IPS DF 19.7 (cell line): ENCODE results near the gene ANGPTL1.
A peak's percentile ranks its signal among the peaks of the same experiment; 100 is the strongest.

ENCODE experiments used
- DNase-seq: peaks from one replicate; pipeline ENCODE4 v3.0.0-alpha.2; 2013; ENCODE audit warnings: low read depth, low spot score

The ANGPTL1 gene, protein sequence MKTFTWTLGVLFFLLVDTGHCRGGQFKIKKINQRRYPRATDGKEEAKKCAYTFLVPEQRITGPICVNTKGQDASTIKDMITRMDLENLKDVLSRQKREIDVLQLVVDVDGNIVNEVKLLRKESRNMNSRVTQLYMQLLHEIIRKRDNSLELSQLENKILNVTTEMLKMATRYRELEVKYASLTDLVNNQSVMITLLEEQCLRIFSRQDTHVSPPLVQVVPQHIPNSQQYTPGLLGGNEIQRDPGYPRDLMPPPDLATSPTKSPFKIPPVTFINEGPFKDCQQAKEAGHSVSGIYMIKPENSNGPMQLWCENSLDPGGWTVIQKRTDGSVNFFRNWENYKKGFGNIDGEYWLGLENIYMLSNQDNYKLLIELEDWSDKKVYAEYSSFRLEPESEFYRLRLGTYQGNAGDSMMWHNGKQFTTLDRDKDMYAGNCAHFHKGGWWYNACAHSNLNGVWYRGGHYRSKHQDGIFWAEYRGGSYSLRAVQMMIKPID

DNA sequence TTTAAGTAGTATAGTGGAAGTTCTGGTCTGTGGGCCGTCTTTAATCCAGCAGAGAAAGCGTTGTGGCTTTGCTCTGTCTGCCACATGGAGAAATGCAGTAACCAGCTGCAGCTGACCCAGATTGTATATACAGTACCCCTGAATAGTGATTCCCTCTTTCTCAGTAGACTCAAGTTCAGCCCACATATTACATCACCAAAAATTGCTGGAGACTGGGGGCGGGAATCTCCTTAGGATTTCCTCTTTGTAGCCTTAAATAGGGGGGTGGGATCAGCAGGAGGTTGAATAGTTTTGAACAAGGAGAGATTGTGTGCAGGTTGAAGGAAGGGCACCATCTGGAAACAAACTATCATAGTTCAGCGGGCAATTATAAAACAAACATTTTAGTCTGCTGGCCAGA, at the start of gene ANGPTL1:
Gene ANGPTL1, minus strand, starts transcription at position 134 of the 400 bp plus-strand sequence. CDS start 5,301 bp downstream, outside the sequence.
- no peak for DNase-seq

DNA sequence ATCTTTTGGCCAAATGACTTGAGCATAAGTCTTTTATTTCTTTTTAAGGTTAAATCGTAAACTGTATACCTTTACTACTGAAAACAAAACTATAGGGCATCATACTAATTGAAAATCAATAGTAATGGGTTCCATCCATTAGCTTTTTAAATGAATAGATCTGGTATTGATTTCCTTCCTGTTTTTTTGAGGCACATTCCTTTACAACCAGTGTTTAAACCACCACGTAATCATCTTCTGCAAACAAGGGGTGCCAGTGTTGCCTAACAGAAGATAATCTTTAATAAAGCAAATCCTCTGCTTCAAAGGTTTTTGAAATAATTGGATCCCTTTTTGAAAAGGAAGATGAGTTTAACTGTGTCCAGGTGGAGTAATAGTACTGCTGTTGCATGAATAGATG, 48.7 kb upstream of the ANGPTL1 start:
- no peak for DNase-seq

GRCh38 chr1:178918955-178919354, 48.1 kb upstream of the ANGPTL1 start:
- no peak for DNase-seq

DNA sequence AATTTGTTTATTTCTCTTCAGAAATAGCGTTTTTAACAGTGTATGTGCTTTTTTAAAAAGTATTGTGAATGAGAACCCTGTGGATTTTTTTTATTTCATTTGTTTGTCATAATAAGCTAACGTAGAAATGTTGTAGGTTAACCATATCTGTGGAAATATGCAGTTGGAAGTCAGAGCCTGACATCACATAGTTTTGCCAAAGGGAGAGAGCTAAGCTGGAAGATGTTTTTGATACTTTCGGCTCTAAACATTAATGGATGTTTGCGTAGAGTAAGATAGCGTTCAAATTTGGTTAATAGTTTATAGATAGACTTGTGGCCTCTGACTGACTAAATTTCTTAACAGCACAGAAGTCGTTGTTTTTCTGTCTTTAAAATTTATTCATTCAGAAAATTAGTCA, 47.4 kb upstream of the ANGPTL1 start:
- no peak for DNase-seq

DNA sequence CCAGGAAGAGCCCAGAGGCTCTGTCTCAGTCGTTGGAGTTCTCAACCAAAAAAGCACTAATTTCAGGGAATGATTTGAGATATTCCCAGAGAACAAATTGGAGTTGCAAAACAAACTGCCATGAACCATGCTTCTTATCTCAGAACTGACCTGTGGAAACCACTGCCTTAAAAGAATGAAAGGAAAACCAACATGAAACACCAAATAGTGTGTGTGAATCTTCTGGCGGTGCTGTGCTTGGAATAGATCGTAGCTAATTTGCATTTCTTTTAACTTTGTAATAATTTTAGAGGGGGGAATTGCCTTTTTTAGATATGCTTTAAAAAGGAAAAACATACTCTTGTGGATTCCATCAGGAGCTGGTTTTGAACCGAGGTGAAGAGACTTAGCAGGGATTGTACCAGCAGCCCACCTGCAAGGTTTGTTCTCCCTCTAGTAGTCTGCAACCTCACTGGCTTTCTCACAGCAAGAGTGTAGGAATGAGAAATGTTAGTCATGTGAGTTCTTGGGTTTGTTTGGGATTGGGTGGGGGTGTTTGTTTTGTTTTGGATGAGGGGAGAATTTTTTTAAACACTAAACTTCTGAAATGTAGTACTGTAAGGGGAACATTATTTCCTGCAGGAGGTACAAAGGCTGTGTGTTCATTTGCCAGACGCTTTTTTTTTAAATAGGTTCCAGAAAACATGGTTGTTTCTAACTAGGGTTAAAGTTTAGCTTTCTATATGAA, 45.7 kb upstream of the ANGPTL1 start:
- DNase-seq, result no peak

DNA sequence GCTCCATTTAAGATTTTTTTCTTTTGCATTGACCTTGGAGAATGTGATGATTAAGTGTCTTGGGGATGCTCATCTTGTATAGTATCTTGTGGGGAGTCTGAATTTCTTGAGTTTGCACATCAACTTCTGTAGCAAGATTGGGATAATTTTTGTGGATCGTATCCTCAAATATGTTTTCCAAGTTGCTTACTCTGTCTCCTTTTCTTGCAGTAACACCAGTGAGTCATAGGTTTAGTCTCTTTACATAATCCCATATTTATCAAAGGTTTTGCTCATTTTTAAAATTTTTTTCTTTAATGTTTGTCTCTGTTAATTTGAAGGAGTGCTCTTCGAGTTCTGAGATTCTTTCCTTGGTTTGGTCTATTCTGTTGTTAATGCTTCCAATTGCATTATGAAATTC, 41.7 kb upstream of the ANGPTL1 start:
- no peak for DNase-seq

DNA sequence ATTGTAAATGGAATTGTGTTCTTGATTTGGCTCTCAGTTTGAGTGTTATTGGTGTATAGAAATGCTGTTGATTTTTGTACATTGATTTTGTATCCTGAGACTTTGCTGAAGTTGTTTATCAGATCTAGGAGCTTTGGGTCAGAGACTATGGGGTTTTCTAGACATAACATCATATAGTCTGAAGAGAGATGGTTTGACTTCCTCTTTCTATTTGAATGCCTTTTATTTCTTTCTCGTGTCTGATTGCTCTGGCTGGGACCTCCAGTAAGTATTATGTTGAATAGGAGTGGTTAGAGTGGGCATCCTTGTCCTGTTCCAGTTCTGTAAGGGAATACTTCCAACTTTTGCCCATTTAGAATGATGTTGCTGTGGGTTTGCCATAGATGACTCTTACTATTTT, 39.1 kb upstream of the ANGPTL1 start:
- no peak for DNase-seq

DNA sequence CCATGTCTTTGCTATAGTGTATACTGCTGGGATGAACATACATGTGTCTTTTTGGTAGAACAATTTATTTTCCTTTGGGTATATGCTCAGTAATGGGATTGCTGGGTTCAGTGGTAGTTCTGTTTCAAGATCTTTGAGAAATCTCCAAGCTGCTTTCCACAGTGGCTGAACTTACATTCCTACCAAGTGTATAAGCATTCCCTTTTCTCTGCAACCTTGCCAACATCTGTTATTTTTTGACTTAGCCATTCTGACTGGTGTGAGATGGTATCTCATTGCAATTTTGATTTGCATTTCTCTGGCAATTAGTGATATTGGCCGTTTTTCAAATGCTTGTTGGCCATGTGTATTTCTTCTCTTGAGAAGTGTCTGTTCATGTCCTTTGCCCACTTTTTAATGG, 37.5 kb upstream of the ANGPTL1 start:
- DNase-seq, result no peak

GRCh38 chr1:178901482-178902125, 30.7 kb upstream of the ANGPTL1 start:
- no peak for DNase-seq

GRCh38 chr1:178899402-178899801, 28.5 kb upstream of the ANGPTL1 start:
- DNase-seq, result no peak

- DNase-seq, result no peak
These were observed 27.5 kb upstream of the ANGPTL1 start for GRCh38 chr1:178898401-178898800.

DNA sequence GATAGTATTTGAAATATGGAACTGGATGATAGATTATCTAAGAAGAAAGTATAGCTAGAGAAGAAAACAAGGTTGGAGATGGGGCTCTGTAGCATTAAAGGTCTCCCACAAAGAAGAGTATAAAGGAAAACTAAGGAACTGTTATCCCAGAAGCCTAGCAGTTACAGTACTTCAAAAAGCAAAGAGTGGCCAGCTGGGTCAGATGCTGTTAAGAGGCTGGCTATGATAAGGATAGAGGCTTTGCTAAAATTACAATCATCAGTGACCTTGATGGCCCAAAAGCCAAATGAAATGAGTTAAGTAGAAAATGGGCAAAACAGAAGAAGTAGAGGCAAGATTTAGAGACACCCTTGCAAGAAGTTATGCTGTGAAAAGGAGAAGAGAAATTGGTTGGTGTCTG, 25.1 kb upstream of the ANGPTL1 start:
- no peak for DNase-seq

DNA sequence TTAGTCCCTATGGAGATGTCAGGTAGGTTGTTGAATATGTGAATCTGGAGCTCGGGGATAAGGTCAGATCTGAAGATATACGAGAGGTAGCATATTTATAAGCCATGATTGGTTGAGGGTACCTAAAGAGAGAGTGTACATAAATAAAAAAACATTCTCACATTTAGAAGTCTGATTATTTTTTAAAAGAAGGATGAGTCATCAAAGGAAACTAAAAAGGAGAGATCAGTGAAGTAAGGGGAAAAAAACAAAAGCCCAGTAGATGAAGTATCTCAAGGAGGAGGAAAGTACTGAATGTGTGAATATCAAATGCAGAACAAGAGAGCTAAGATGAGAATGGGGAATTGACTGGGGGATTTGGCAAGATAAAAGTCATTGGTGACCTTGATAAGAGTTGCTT, 15.7 kb upstream of the ANGPTL1 start:
- no peak for DNase-seq

- no peak for DNase-seq
These were observed 15.0 kb upstream of the ANGPTL1 start for GRCh38 chr1:178885869-178886268.

- no peak for DNase-seq
These were observed 11.1 kb upstream of the ANGPTL1 start for GRCh38 chr1:178881950-178882349.

DNA sequence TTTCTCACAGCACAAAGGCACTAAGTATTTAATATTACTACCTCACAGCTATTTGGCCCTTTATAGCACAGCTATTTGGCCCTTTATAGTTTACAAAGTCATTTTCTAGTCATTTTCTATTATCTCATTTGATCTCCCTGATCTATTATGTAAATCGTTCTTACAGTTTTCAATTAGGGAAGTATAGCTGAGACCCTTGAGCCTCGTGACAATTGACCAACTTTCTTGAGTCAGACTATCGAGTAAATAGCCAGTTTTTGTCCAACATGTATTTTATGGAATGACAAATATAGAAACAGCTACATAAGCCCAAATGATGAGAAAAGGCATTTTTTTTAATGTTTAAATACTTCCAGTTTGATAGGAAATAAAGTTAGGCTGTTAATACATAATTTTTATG, 7.0 kb upstream of the ANGPTL1 start:
- DNase-seq, result no peak

DNA sequence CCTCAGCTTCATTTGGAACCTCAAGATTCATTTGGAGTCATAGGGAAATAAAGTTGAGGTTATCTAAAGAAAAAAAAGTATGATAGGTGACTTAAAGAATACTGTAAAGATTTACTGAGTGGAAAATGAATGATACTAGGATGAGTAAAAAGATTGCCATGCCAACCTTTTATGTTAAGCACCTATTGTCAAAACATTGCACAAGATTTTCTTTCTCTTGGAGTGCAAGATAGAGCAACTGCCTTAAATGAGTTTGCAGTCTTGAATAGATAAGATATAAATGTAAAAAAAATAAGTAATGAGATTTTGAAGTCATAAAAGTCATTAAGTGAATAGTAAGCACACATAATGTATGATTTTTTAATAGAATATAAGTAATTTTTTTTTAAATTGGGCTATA, 5.1 kb upstream of the ANGPTL1 start:
- DNase-seq, result no peak

- DNase-seq, result no peak
These were observed 4.1 kb upstream of the ANGPTL1 start for GRCh38 chr1:178874966-178875365.

DNA sequence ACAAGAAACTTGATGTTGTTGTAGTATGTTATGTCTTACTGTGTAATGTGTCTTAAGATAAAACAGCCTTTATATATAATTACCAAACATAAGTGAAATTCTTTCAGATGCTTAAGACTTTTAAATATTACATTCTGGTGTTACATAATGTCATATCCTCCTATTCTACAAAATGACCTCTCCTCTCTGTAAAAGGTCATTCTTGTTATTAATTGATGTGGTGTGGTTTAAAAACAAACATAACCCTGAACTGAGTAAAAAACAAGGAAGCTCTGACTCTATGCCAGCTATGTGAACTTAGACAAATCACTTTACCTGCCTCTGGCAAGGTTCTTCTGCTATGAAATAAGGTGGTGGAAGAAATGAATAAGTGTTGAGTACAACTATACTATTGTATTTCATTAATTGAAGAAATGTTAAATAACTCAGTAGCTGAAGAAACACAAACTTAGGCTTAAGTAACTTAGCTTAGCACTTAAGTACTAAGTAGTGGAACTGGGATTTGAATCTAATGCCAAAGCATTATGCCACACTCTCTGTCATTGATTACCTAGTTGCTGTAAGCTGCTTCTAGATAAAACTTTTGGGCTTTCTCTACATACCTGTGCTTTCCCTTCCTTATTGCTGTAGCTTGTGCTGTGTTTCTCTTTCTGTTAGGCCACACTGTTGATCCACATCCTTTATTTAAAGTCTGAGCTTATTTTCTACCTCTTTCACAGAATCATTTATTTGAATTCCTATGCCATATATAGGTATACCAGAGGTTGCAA, 859 bp upstream of the ANGPTL1 start:
- DNase-seq, result no peak

GRCh38 chr1:178870221-178870620, 656 bp downstream of the ANGPTL1 start:
- DNase-seq, result no peak

DNA sequence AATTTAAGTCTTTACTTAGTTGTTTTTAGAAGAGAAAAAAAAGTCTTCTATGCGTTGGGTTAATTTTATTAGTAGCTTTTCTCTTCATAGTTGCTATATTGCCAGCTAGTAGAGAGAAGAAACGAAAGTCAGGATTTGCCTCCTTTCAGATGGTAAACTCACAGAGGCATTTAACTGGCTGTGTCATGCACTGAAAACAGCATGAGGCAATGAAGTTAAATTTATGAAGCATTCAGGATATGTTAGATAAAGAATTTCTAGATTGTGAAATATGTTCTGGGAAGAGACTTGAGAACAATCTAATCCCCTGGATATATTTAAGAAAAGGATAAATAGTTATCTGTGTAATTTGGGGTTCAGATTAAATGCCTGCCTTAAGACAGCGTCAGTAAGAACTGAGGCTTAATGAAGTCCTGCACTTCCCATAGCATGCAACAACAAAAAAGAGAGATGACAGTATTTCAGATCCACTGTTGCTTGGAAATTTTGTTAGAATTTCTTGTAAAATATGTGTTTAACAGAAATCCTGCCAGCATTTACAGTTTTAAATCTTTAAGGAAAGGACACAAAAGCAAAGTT, 1.7 kb downstream of the ANGPTL1 start:
- DNase-seq, result peak; percentile 7
